GM12891 (cell line): ENCODE results near the gene TUB.

Source experiments
- PAX5 ChIP-seq: IDR thresholded peaks from 2 replicates; pipeline ENCODE4 v1.6.1; 2011; ENCODE audit warnings: low read length, moderate library complexity, mild to moderate bottlenecking; ENCODE audit not compliant: insufficient read depth, severe bottlenecking
- POLR2A ChIP-seq: IDR thresholded peaks from 2 replicates; pipeline ENCODE4 v1.6.1; 2011; ENCODE audit warnings: low read depth, low read length, control low read depth
- POLR2AphosphoS5 ChIP-seq: IDR thresholded peaks from 2 replicates; pipeline ENCODE4 v1.6.1; 2011; ENCODE audit warnings: low read depth, low read length, control low read depth
- SPI1 ChIP-seq: IDR thresholded peaks from 2 replicates; pipeline ENCODE4 v1.6.1; 2011; ENCODE audit warnings: low read depth, low read length, control low read depth
- TAF1 ChIP-seq: IDR thresholded peaks from 2 replicates; pipeline ENCODE4 v1.6.1; 2011; ENCODE audit warnings: low read depth, low read length, control low read depth

- TF ChIP-seq TAF1 (no peak), POLR2A (no peak), SPI1 (no peak), POLR2AphosphoS5 (no peak), PAX5 (no peak)
Observed at GRCh38 chr11:8086001-8086479, 5.0 kb downstream of the TUB start.
